ENCODE measurements around the gene GAL3ST1.
"Not testable (repeated sequence)": the region's sequence is repeated elsewhere in the genome, so short reads cannot be mapped to it uniquely, and the experiment has no call there.

DNA sequence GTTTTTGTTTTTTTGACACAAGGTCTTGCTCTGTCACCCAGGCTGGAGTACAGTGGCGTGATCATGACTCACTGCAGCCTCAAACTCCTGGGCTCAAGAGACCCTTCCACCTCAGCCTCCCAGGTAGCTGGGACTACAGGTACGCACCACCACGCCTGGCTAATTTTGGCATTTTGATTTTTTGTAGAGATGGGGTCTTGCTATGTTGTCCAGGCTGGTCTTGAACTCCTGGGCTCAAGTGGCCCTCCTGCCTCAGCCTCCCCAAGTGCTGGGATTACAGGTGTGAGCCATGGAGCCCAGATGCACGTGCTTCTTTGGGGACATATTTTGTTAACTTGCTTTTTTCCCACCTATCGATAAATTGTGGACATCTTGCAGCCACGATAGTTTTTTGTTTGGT lies 7.2 kb downstream of the GAL3ST1 start:
- not testable (repeated sequence) for TF ChIP-seq CTCF (IDR thresholded peaks at IDR 0.05; ENCODE audit: low read depth, low read length, missing input control); GABPA (IDR thresholded peaks at IDR 0.05 in 1 of 2, conservative IDR thresholded peaks at IDR 0.05 in 1 of 2); RAD21 (IDR thresholded peaks at IDR 0.05); YY1 (IDR thresholded peaks at IDR 0.05); RXRA (IDR thresholded peaks at IDR 0.05); FOXA2 (IDR thresholded peaks at IDR 0.05); MAX (IDR thresholded peaks at IDR 0.05); TAF1 (conservative IDR thresholded peaks at IDR 0.05); EGR1 (IDR thresholded peaks at IDR 0.05; ENCODE audit: low read depth in 2 of 2); REST (IDR thresholded peaks at IDR 0.05)

Data from liver (tissue), 3 donors.